Caco-2 (cell line): Measurements from ENCODE around the gene LDLRAD4. TPM values are rescaled to one million over a fixed set of nuclear protein-coding genes. Genes with fewer than 3 reads are reported as not detected.

Source experiments
- BruUV-seq: library from RNA; stranded (reverse); fragments of 400-500 nt; replicated peaks from 2 replicates; lab custom pipeline; 2021; lab: Mats Ljungman, UMichigan
- CTCF ChIA-PET: fragments of 300-600 bp; sonication (Branson Sonifier 250); formaldehyde crosslinking; loops from one replicate; lab custom pipeline; 2022; ENCODE audit warnings: antibody characterized with exemption; lab: Charles Lee
- POLR2A ChIA-PET: fragments of 300-600 bp; sonication (Branson Sonifier 250); formaldehyde crosslinking; loops from one replicate; lab custom pipeline; 2022; ENCODE audit warnings: antibody characterized with exemption; lab: Charles Lee
- DNase-seq, 2 experiments: peaks; one replicate each; pipeline versions ENCODE4 v3.0.0 to v3.0.0-alpha.2; 2020 to 2022
- H3K27me3 ChIP-seq: replicated peaks from 2 replicates; pipeline ENCODE4 v1.6.0; 2011; ENCODE audit warnings: low read length; ENCODE audit not compliant: control insufficient read depth, insufficient read depth
- H3K36me3 ChIP-seq: 2 replicates; pipeline ENCODE4 v1.5.1; 2011; ENCODE audit warnings: low read length; ENCODE audit not compliant: control insufficient read depth, insufficient read depth
- H3K4me1 ChIP-seq: fragments of 250-450 bp; sonication (Bioruptor Pico); 2 replicates; pipeline ENCODE4 v1.5.1; 2020; ENCODE audit warnings: mild to moderate bottlenecking
- H3K4me3 ChIP-seq: 2 replicates; pipeline ENCODE4 v1.5.1; 2011; ENCODE audit warnings: low read depth, mild to moderate bottlenecking, control low read depth, low read length
- H3K9me3 ChIP-seq: fragments of 250-450 bp; sonication (Bioruptor Pico); 2 replicates; pipeline ENCODE4 v1.5.1; 2020; ENCODE audit warnings: mild to moderate bottlenecking, moderate library complexity
- H3K27ac Mint-ChIP-seq: one replicate; pipeline ENCODE4 v1.8.0; 2022; ENCODE audit warnings: mixed read lengths; ENCODE audit not compliant: unreplicated experiment
- H3K27me3 Mint-ChIP-seq: one replicate; pipeline ENCODE4 v1.8.0; 2022; ENCODE audit warnings: mixed read lengths; ENCODE audit not compliant: insufficient read depth, unreplicated experiment
- H3K36me3 Mint-ChIP-seq: one replicate; pipeline ENCODE4 v1.8.0; 2022; ENCODE audit warnings: mild to moderate bottlenecking, mixed read lengths; ENCODE audit not compliant: insufficient read depth, unreplicated experiment
- H3K4me1 Mint-ChIP-seq: one replicate; pipeline ENCODE4 v1.8.0; 2022; ENCODE audit warnings: low read depth, mixed read lengths; ENCODE audit not compliant: unreplicated experiment
- H3K4me3 Mint-ChIP-seq: one replicate; pipeline ENCODE4 v1.8.0; 2022; ENCODE audit warnings: mild to moderate bottlenecking, moderate library complexity, mixed read lengths; ENCODE audit not compliant: unreplicated experiment
- H3K9me3 Mint-ChIP-seq: one replicate; pipeline ENCODE4 v1.8.0; 2022; ENCODE audit warnings: mixed read lengths; ENCODE audit not compliant: unreplicated experiment
- CTCF ChIP-seq, 2 experiments: fragments of 200-600 bp in 1 of 2; IDR thresholded peaks; 1 replicate in 1 of 2; 2 replicates in 1 of 2; pipeline versions ENCODE4 v1.5.1 to v1.8.0; 2011 to 2022; ENCODE audit warnings: antibody characterized with exemption in 1 of 2, control low read depth in 1 of 2, inconsistent platforms in 1 of 2, low read depth in 1 of 2, low read length in 1 of 2, mild to moderate bottlenecking in 1 of 2, moderate library complexity in 1 of 2; ENCODE audit not compliant: insufficient read depth in 1 of 2, severe bottlenecking in 1 of 2, unreplicated experiment in 1 of 2
- intact Hi-C: fragments of 100-400 bp; cut with micrococcal nuclease; formaldehyde crosslinking; loops from one replicate; pipeline ENCODE4 v1.10.0; 2022; ENCODE audit not compliant: unreplicated experiment
- total RNA-seq: library from RNA; stranded (reverse); gene quantifications from 2 replicates; pipeline ENCODE4 v1.2.3, GENCODE V29; 2022

Gene LDLRAD4
- total RNA-seq, 1 experiment from 2014 or later, result 1.2 TPM

DNA sequence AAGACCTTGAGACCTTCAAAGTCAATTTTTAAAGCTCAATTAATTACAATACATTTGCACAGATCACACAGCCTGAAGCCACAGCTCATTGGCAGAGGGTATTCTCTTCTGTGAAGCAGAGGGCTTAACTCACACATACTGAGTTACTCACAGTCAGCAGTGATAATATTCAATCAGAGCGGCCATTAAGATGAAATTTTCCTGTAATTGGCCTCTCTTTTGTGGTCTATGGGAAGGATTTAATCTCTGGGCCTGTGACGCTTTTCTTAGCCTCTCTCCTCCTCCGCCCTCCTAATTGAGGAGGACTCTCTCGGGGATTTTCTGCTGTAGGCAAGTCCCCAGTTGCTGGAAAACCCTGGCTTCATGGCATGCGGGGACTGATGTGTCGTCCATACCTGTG lies 12.3 kb upstream of the LDLRAD4 start:
- H3K36me3 ChIP-seq, result no peaks in the 10 kb centered on the region
- Mint-ChIP-seq H3K27me3 (peaks cover 29% of the 10 kb centered on the region), H3K4me3 (no peak overlapping the region), H3K9me3 (peaks cover 2% of the 10 kb centered on the region), H3K27ac (no peak overlapping the region), H3K36me3 (no peaks in the 10 kb centered on the region), H3K4me1 (no peaks in the 10 kb centered on the region)
- ChIA-PET POLR2A (no interaction called here), CTCF (no interaction called here)
- no peaks in the 10 kb centered on the region for H3K4me1 ChIP-seq
- H3K9me3 ChIP-seq, result no peaks in the 10 kb centered on the region
- TF ChIP-seq CTCF (IDR thresholded peaks at IDR 0.05; ENCODE audit: insufficient read depth in 1 of 2, low read depth in 1 of 2, low read length in 1 of 2, severe bottlenecking in 1 of 2, unreplicated experiment in 1 of 2), result no peak
- no TSS peak for BruUV-seq
- H3K27me3 ChIP-seq, result no peaks in the 10 kb centered on the region; the same call in 1 of the 2 replicates
- H3K4me3 ChIP-seq, result no peak overlapping the region
- intact Hi-C loops, result no loop called here
- no peak for DNase-seq

- TF ChIP-seq CTCF (IDR thresholded peaks at IDR 0.05; ENCODE audit: insufficient read depth in 1 of 2, low read depth in 1 of 2, low read length in 1 of 2, severe bottlenecking in 1 of 2, unreplicated experiment in 1 of 2), result no peak
- Mint-ChIP-seq H3K36me3 (no peaks in the 10 kb centered on the region), H3K9me3 (no peaks in the 10 kb centered on the region), H3K27me3 (peaks cover 29% of the 10 kb centered on the region), H3K4me1 (no peaks in the 10 kb centered on the region), H3K4me3 (no peak overlapping the region), H3K27ac (no peak overlapping the region)
- ChIA-PET CTCF (no interaction called here), POLR2A (no interaction called here)
- H3K27me3 ChIP-seq, result peaks cover 2% of the 10 kb centered on the region; the same call in 1 of the 2 replicates
- intact Hi-C loops, result no loop called here
- no TSS peak for BruUV-seq
- H3K4me3 ChIP-seq, result no peak overlapping the region
- no peaks in the 10 kb centered on the region for H3K9me3 ChIP-seq
- H3K36me3 ChIP-seq, result no peaks in the 10 kb centered on the region
- no peaks in the 10 kb centered on the region for H3K4me1 ChIP-seq
- DNase-seq, result no peak
Measured at GRCh38 chr18:13207294-13207693, 11.3 kb upstream of the LDLRAD4 start.

DNA sequence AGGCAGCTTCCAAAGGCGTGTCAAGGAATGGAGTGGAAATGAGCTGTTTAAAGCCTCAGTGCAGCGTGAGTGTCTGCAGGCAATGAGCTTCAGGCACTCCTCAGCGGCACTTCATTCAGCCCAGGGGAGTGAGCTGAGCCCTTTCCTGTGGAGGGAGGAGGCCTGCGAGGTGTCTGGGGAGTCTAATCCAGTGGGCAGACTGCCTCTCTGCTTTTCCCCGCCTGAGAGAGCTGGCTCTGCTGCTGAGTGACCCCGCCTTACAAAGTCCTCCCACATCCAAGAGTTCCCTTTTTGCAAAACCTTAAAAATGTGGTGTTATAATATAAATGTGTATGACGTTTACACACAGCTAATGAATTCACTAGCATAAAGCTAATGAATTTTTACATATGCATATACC lies 7.0 kb upstream of the LDLRAD4 start:
- peaks cover 2% of the 10 kb centered on the region; the same call in 1 of the 2 replicates for H3K27me3 ChIP-seq
- Mint-ChIP-seq H3K27me3 (peaks cover 29% of the 10 kb centered on the region), H3K27ac (no peak overlapping the region), H3K9me3 (no peaks in the 10 kb centered on the region), H3K4me1 (no peaks in the 10 kb centered on the region), H3K4me3 (no peak overlapping the region), H3K36me3 (no peaks in the 10 kb centered on the region)
- no peaks in the 10 kb centered on the region for H3K9me3 ChIP-seq
- no peaks in the 10 kb centered on the region; the same call in 1 of the 2 replicates for H3K4me1 ChIP-seq
- POLR2A ChIA-PET, result no interaction called here
- TF ChIP-seq CTCF (IDR thresholded peaks at IDR 0.05; ENCODE audit: insufficient read depth in 1 of 2, low read depth in 1 of 2, low read length in 1 of 2, severe bottlenecking in 1 of 2, unreplicated experiment in 1 of 2), result no peak
- CTCF ChIA-PET, result interaction anchor here (1.0 kb wide), 1 partner anchor 52 kb away, joined by 3 read pairs; no protein-coding TSS in a partner anchor
- DNase-seq, result no peak
- no peak overlapping the region for H3K4me3 ChIP-seq
- intact Hi-C loops, result no loop called here
- H3K36me3 ChIP-seq, result no peaks in the 10 kb centered on the region
- BruUV-seq, result no TSS peak
